LoVo (cell line): ENCODE data around the gene FGA.

Source experiments
- DNase-seq: peaks from one replicate; pipeline ENCODE4 v3.0.0-alpha.2; 2016; ENCODE audit warnings: low spot score

The FGA gene

GRCh38 chr4:154579927-154580326 is 10.6 kb downstream of the FGA start:
- DNase-seq: no peak

- DNase-seq: no peak
Observed at GRCh38 chr4:154578919-154579318, 11.6 kb downstream of the FGA start.

- no peak for DNase-seq
Observed at GRCh38 chr4:154577324-154577723, 13.2 kb downstream of the FGA start.

GRCh38 chr4:154574311-154574710 is 16.2 kb downstream of the FGA start:
- no peak for DNase-seq

GRCh38 chr4:154573190-154573870 is 17.2 kb downstream of the FGA start:
- no peak for DNase-seq

- DNase-seq: no peak
Observed at GRCh38 chr4:154569584-154569983, 21.0 kb downstream of the FGA start.

- no peak for DNase-seq
Observed at GRCh38 chr4:154569028-154569427, 21.5 kb downstream of the FGA start.

GRCh38 chr4:154566639-154567204 is 23.8 kb downstream of the FGA start:
- no peak for DNase-seq

GRCh38 chr4:154565704-154566103 is 24.8 kb downstream of the FGA start:
- no peak for DNase-seq

GRCh38 chr4:154564311-154564710 is 26.2 kb downstream of the FGA start:
- DNase-seq: no peak

- no peak for DNase-seq
Observed at GRCh38 chr4:154562697-154563254, 27.8 kb downstream of the FGA start, which contains the start of gene FGB. FGB (plus strand) TSS chr4:154563011; CDS start chr4:154563019, 8 bp downstream.

- no peak for DNase-seq
Observed at GRCh38 chr4:154560824-154561231, 29.7 kb downstream of the FGA start.

- no peak for DNase-seq
Observed at GRCh38 chr4:154560419-154560801, 30.1 kb downstream of the FGA start.

GRCh38 chr4:154559494-154560418 is 30.8 kb downstream of the FGA start:
- peak; percentile 23 for DNase-seq

- DNase-seq: no peak
Observed at GRCh38 chr4:154559141-154559493, 31.4 kb downstream of the FGA start.

GRCh38 chr4:154551872-154552686 is 38.5 kb downstream of the FGA start:
- DNase-seq: peak; percentile 79

GRCh38 chr4:154549894-154550790 is 40.4 kb downstream of the FGA start, which contains the start of gene PLRG1:
PLRG1 (minus strand) TSS chr4:154550400; CDS start chr4:154550308, 92 bp downstream.
- peak; percentile 96 for DNase-seq

GRCh38 chr4:154545689-154546088 is 44.9 kb downstream of the FGA start:
- no peak for DNase-seq

GRCh38 chr4:154542271-154542879 is 48.2 kb downstream of the FGA start:
- DNase-seq: no peak
